ENCODE results near the gene PID1.

Gene PID1

DNA sequence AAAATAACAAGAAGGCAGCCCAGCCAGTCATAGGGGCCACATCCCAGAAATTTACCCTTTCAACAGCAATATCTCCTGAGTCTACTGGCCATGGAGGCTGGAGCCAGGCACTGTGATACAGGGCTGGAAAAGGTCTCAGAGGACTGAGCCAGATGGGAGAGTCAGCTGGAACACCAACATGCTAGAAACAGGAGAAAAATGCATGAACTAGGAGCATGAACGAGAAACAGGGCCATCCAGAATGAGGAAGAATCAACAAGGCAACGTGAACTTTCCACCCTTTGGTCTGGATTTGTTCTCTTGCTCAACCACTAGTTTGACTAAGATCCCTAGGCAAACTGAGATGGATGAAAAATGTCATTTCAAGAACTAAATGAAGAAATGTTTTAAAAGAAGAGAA is 13.1 kb downstream of the PID1 start:
- DNase-seq = no peak

DNA sequence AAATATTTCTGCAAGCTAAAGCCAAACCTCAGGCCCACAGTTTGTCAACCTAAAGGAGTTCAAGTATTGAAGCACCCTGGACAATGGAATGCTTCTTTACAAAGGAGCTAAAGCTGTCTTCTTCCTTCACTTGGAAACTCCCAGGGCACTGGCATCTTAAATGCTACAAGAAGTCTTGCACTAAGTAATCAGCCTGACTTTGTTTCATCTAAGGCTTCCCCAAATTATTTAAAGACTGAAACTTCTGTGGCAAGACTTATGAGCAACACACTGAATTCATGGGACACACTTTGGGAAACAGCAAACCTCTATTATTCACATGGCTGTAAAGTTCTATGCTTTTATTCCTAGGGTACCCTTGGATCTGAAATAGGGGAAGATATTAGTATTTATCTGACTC is 14.7 kb downstream of the PID1 start:
- DNase-seq = no peak

GRCh38 chr2:229254206-229254605 is 16.9 kb downstream of the PID1 start:
- DNase-seq = no peak

GRCh38 chr2:229252996-229253395 is 18.1 kb downstream of the PID1 start:
- DNase-seq = no peak

- DNase-seq = no peak
These were observed 18.8 kb downstream of the PID1 start for GRCh38 chr2:229252280-229252679.

- no peak for DNase-seq
These were observed 21.6 kb downstream of the PID1 start for GRCh38 chr2:229249536-229249935.

GRCh38 chr2:229246334-229246733 is 24.8 kb downstream of the PID1 start:
- DNase-seq = no peak

DNA sequence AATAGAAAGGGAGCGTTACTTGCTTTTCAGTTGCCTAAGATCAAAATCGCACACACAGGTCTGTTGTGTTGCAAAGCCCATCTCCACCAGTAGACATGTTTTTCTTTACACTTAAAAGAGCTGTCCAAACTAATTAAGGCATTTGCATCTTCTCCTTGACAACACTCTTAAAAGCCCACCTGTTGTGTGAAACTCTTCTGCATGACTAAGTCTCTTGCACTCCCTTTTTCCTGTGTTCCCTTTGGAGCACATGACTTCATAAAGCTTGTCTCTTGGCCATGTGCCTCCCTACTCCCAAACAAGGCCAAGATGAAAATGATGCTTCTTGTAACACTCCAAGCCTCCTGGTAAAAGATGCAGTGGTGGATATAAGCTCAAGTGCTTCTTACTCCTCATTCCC is 26.1 kb downstream of the PID1 start:
- DNase-seq = no peak

GRCh38 chr2:229243890-229244560 is 27.1 kb downstream of the PID1 start:
- DNase-seq = no peak

DNA sequence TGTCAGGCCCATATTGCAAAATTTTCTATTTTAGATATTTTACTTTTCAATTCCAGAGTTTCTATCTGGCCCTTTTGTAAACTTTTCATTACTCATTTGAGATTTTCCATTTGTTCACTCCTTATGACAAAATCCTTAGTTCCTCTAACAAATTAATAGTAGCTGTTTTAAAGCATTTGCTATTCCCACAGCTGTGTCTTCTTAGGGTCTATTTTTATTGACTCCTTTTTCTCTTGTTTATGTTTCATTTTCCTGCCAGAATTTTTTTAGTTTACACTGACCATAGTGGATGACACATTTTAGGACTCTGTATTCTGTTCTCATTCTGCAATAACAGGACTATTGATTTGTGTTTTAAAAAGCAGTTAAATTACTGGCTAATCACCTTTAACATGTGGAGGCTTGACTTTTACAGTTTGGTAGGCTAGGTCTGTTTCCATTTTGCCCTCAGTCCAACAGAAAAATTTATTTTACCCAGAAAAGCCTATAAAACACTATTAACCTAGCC is 30.0 kb downstream of the PID1 start:
- DNase-seq = no peak

- DNase-seq = no peak
These were observed 32.1 kb downstream of the PID1 start for GRCh38 chr2:229239021-229239420.

GRCh38 chr2:229237270-229237669 is 33.8 kb downstream of the PID1 start:
- DNase-seq = no peak

- DNase-seq = no peak
These were observed 35.8 kb downstream of the PID1 start for GRCh38 chr2:229235131-229235914.

- no peak for DNase-seq
These were observed 39.2 kb downstream of the PID1 start for GRCh38 chr2:229231885-229232284.

- DNase-seq = no peak
These were observed 39.7 kb downstream of the PID1 start for GRCh38 chr2:229231328-229231868.

DNA sequence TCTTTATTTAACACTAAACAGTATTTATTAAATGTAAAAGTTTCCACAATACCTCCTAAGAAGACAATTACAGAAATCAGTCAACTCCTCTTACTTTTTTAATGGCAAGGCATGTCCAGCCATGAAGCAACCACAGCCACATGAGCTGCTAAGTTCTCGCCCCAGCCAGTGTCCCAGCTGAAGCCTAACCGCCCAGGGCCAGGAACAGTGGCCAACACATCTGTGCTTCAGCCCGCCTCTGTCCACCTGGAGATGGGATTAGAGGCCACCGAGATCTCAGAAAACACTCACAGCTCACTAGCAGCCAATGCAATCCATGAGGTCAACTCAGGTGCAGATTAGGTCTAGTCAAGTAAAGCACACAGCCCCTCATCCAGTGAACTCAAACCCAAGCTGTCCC is 40.2 kb downstream of the PID1 start:
- DNase-seq = no peak

GRCh38 chr2:229230256-229230655 is 40.8 kb downstream of the PID1 start:
- DNase-seq = no peak

- no peak for DNase-seq
These were observed 44.7 kb downstream of the PID1 start for GRCh38 chr2:229226382-229226781.

GRCh38 chr2:229223107-229223506 is 48.0 kb downstream of the PID1 start:
- no peak for DNase-seq

DNA sequence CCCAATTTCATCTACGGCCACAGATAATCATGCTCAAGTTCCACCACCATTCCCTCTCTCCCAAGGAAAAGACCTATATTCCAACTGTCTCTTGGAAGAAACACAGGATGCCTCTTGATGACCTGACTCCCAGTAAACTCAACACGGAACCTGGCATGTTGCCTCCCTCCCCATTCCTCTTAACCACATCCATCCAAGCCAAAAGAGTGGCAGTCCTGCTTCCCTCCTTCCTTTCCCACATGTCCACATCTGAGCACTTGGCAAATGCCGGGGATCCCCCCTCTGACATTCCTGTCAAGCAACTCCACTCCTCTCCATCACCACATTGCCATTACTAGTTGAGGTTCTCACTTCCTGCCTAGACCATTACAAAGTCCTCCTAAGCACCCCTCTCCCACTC is 49.4 kb downstream of the PID1 start:
- no peak for DNase-seq

- no peak for DNase-seq
These were observed 50.8 kb downstream of the PID1 start for GRCh38 chr2:229220254-229220653.

GRCh38 chr2:229218329-229218921 is 52.7 kb downstream of the PID1 start:
- DNase-seq = no peak

- DNase-seq = no peak
These were observed 58.8 kb downstream of the PID1 start for GRCh38 chr2:229212241-229212640.

DNA sequence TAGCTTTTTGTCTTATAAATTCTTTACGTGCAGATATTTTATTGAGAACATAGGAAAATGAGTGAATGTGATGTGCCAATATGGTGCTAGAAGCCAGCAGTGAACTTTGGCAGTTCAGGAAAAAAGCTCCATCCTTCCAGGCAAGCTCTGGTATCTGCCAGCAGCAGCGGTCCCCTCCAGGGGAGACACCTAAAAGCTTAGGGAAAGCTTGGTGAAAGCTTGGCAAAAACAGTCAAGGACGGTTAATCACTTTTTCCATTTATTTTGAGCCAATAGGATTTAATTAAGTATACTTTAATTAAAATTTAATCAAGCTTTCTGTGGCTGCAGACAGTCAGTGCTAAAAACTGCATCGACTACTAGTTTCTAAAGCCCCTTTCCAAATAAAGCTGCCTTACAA is 60.4 kb downstream of the PID1 start:
- no peak for DNase-seq

All from DMS 273 treated with DMSO at 0.1 percent for 48 hours (cell line).